Cardiac fibroblast (primary cell): ENCODE results near the gene SULT4A1.
A peak's percentile ranks its signal among the peaks of the same experiment; 100 is the strongest.

Experiments used
- DNase-seq, 2 donors: peaks; one replicate each; pipeline versions ENCODE4 v3.0.0 to v3.0.0-alpha.2; 2010; ENCODE audit warnings: low read depth in 2 of 2
- H3K4me3 ChIP-seq, 2 donors: replicated peaks in 1 of 2; 1 replicate in 1 of 2; 2 replicates in 1 of 2; pipeline ENCODE4 v1.5.1; 2011; ENCODE audit warnings: low read depth in 2 of 2, low read length in 2 of 2, mild to moderate bottlenecking in 2 of 2, moderate library complexity in 1 of 2
- TF ChIP-seq, protein P1 (sequence below): IDR thresholded peaks from one replicate; pipeline ENCODE4 v1.5.1; 2011; ENCODE audit warnings: low read depth, mild to moderate bottlenecking, low read length, inconsistent platforms

The SULT4A1 gene

DNA sequence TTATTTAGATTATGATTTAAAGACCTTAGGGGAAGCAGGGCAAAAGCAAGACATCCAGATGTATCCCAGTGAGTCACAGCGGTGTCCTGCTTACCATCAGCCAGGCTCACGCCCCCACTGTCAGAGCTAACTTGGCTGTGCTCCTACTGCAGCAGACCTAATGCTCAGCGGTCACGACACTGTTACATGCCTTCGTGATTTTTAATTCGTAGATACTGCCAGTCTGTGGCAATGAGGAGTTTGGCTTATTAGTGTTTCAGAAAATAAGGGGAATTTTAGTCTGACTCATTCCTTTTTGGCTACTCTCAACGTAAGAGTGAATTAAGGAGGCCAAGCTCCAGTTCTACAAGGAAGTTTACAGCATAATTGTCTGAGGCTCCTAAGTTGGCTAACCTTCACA lies 72.9 kb downstream of the SULT4A1 start:
- H3K4me3 ChIP-seq, result no peak overlapping the region
- TF ChIP-seq, protein P1, sequence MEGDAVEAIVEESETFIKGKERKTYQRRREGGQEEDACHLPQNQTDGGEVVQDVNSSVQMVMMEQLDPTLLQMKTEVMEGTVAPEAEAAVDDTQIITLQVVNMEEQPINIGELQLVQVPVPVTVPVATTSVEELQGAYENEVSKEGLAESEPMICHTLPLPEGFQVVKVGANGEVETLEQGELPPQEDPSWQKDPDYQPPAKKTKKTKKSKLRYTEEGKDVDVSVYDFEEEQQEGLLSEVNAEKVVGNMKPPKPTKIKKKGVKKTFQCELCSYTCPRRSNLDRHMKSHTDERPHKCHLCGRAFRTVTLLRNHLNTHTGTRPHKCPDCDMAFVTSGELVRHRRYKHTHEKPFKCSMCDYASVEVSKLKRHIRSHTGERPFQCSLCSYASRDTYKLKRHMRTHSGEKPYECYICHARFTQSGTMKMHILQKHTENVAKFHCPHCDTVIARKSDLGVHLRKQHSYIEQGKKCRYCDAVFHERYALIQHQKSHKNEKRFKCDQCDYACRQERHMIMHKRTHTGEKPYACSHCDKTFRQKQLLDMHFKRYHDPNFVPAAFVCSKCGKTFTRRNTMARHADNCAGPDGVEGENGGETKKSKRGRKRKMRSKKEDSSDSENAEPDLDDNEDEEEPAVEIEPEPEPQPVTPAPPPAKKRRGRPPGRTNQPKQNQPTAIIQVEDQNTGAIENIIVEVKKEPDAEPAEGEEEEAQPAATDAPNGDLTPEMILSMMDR, result no peak
- DNase-seq, result peak; percentile 90 to 92

DNA sequence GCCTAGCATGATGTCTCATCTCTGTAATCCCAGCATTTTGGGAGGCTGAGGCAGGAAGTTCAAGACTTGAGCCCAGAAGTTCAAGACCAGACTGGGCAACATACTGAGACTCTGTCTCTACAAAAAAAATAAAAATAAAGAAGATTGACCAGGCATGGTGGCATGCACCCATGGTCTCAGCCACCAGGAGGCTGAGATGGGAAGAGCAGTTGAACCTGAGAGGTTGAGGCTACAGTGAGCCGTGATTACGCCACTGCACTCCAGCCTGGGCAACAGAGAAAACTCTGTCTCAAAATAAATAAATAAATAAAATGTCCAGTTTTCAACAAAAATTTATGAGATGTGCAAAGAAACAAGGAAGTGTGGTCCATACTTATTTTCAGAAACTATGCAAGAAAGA lies 78.5 kb downstream of the SULT4A1 start:
- TF ChIP-seq, protein P1, result peak; percentile 13
- H3K4me3 ChIP-seq, result no peak overlapping the region
- no peak for DNase-seq

DNA sequence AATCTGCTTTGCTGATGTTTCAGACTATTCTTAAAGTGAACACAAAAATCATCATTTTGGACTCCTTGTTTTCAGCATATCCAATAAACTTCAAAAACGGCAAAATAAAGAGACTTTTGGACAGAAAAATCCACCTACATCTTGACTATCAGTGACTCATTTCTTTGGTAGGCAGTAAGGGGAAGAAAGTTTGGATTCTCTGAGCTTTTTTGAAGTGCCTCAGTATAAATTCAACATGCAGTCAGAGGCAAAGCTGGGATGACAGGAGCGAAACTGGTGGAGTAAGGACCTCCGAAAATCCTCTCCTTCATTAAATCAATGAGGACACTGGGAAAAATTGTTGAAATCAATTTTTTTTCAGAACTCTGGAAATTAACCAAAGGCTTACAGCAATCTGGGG lies 79.9 kb downstream of the SULT4A1 start:
- H3K4me3 ChIP-seq, result no peak overlapping the region
- TF ChIP-seq, protein P1, result no peak
- peak in 1 of 2 donors; percentile 13 for DNase-seq

DNA sequence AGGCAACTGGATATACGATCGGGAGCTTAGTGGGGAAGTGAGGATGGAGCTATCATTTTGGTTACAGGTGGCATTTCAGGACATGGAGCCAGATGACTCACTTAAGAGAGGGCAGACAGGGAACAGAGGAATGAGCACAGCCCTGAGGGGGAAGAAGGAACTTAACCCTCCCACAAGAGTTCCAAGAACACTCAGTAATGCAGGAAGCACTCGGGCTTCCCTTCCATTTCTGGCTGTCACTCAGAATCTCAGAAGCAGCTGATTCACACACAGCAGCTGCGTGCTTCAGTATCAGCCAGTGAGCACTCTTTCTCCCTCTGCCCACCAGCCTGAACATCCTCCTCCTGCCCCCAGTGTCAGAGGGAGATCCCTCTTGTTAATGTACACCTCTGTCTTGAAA lies 85.0 kb downstream of the SULT4A1 start:
- TF ChIP-seq, protein P1, result no peak
- no peak overlapping the region for H3K4me3 ChIP-seq
- peak; percentile 60 to 64 for DNase-seq

DNA sequence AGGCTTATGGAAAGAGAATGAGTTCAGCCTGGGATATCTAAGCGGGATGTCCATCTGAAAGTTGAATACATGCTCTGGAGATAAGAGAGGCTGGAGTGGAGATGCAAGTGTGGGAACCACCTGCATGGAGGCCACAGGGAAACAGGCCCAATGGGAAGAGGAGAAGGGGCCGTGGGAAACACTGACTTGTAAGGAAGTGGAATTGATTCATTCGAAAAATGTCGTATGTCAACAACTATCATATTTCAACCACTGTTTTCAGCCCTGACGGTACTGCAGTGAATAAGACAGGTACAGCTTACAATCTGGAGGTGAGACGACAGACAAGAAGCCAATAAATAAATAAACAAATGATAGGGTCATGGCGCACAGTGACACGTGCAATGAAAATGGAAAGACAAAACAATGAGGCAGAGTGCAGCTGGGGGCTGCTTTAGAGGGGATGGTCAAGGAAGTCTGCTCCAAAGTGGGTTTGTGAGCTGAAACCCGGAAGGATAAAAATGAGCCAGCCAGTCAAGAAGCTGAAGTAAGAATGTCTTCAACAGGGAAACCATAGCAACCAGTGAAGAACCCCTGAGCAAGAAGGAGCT lies 86.1 kb downstream of the SULT4A1 start:
- DNase-seq, result no peak
- TF ChIP-seq, protein P1, result no peak
- H3K4me3 ChIP-seq, result no peak overlapping the region
